DLD1 (cell line): ENCODE data around the gene KCNF1.

Source experiments
- in situ Hi-C: cut with HindIII; loops from 2 replicates; pipeline ENCODE4 v1.10.0; 2017; ENCODE audit warnings: low sequenced_read_pairs

KCNF1 gene

GRCh38 chr2:10911291-10912075, at the start of gene KCNF1:
Gene KCNF1 (plus strand): TSS chr2:10911934. CDS start chr2:10912427, 493 bp downstream.
- in situ Hi-C loops = no loop called here

GRCh38 chr2:10862330-10862729, 49.4 kb upstream of the KCNF1 start:
- in situ Hi-C loops = no loop called here

- in situ Hi-C loops = no loop called here
Observed at GRCh38 chr2:10863047-10863446, 48.7 kb upstream of the KCNF1 start.

GRCh38 chr2:10863837-10864236, 47.9 kb upstream of the KCNF1 start:
- in situ Hi-C loops = no loop called here

- in situ Hi-C loops = no loop called here
Observed at GRCh38 chr2:10864251-10864650, 47.5 kb upstream of the KCNF1 start.

- in situ Hi-C loops = no loop called here
Observed at GRCh38 chr2:10864861-10865636, 46.7 kb upstream of the KCNF1 start.

- in situ Hi-C loops = no loop called here
Observed at GRCh38 chr2:10865841-10866240, 45.9 kb upstream of the KCNF1 start.

- in situ Hi-C loops = no loop called here
Observed at GRCh38 chr2:10867692-10868420, 43.9 kb upstream of the KCNF1 start.

GRCh38 chr2:10868465-10869314, 43.0 kb upstream of the KCNF1 start:
- in situ Hi-C loops = no loop called here

GRCh38 chr2:10871978-10872377, 39.8 kb upstream of the KCNF1 start:
- in situ Hi-C loops = no loop called here

- in situ Hi-C loops = no loop called here
Observed at GRCh38 chr2:10873171-10873570, 38.6 kb upstream of the KCNF1 start.

- in situ Hi-C loops = no loop called here
Observed at GRCh38 chr2:10873790-10874437, 37.8 kb upstream of the KCNF1 start.

GRCh38 chr2:10875126-10875525, 36.6 kb upstream of the KCNF1 start:
- in situ Hi-C loops = no loop called here

- in situ Hi-C loops = no loop called here
Observed at GRCh38 chr2:10876394-10876793, 35.3 kb upstream of the KCNF1 start.

- in situ Hi-C loops = no loop called here
Observed at GRCh38 chr2:10876963-10877362, 34.8 kb upstream of the KCNF1 start.

GRCh38 chr2:10877651-10878111, 34.1 kb upstream of the KCNF1 start:
- in situ Hi-C loops = no loop called here

- in situ Hi-C loops = no loop called here
Observed at GRCh38 chr2:10878268-10878915, 33.3 kb upstream of the KCNF1 start.

- in situ Hi-C loops = no loop called here
Observed at GRCh38 chr2:10879159-10879558, 32.6 kb upstream of the KCNF1 start.
